ENCODE results near the gene BCDIN3D. TPM values are rescaled to one million over a fixed set of nuclear protein-coding genes. Genes with fewer than 3 reads are reported as not detected.

Gene BCDIN3D
- total and polyA plus RNA-seq, 9 of the 15 experiments (the other 6 are each of a cell fraction or from before 2014, with no cell fraction given), result 3.7 to 6.9 (median 5.6) TPM

DNA sequence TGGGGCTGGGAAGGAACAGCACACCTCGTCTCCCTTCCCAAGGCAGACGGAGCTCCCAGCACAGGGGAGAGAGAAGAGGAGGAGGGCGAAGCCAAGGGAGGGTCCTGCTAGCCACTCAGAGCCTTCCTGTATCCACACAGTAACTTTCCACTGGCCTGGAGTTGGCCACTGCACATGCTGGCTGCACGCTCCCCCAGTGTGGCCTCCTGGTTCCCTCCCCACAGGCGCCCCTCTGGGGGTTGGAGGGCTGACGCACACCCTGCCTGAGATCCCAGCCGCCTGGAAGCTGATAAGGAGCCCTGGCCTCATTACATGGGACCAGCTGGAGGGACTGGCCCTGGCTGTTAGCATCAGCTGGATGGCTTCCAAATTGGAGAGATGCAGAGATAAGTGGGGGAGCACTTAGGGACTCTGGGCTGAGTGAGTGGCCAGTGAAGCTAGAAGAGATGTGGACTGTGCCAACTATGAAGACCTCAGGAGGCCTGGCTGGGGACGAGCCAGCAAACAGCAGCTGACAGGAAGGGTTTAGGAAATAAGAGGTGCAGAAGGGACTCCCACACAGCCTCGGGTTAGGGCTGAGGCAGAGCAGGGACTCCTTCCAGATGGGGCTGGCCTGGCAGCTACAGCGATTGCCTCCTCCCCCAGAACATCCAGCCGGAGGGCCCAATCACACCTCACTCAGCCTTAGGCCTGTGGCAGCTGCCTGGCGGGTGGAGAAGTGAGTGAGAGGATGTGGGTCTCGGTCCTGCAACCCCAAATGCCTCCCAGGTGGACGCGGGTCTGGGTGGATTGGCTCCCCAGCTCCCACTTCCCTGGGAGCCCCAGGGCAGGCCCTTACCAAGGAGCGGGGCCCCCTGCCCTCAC is 26.3 kb upstream of the BCDIN3D start (continued):
- TF ChIP-seq DMBX1 (CRISPR knock-in tag; IDR thresholded peaks at IDR 0.05; ENCODE audit: borderline replicate concordance), result peak; percentile 92; the same call in 1 of the 2 replicates
- no peak for TF ChIP-seq ZNF217 (CRISPR knock-in tag; IDR thresholded peaks at IDR 0.05)
- TF ChIP-seq, protein P1, sequence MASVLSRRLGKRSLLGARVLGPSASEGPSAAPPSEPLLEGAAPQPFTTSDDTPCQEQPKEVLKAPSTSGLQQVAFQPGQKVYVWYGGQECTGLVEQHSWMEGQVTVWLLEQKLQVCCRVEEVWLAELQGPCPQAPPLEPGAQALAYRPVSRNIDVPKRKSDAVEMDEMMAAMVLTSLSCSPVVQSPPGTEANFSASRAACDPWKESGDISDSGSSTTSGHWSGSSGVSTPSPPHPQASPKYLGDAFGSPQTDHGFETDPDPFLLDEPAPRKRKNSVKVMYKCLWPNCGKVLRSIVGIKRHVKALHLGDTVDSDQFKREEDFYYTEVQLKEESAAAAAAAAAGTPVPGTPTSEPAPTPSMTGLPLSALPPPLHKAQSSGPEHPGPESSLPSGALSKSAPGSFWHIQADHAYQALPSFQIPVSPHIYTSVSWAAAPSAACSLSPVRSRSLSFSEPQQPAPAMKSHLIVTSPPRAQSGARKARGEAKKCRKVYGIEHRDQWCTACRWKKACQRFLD (CRISPR knock-in tag; IDR thresholded peaks at IDR 0.05), result peak; percentile 99
- TF ChIP-seq POLR2G (IDR thresholded peaks at IDR 0.05; ENCODE audit: low read depth, low read length), result peak; percentile 49
- peak; percentile 99 for TF ChIP-seq KLF16 (IDR thresholded peaks at IDR 0.05)
- TF ChIP-seq ZBTB5 (IDR thresholded peaks at IDR 0.05), result no peak
- TF ChIP-seq GATA2 (CRISPR knock-in tag; IDR thresholded peaks at IDR 0.05), result peak; percentile 100
- TF ChIP-seq, protein P2, sequence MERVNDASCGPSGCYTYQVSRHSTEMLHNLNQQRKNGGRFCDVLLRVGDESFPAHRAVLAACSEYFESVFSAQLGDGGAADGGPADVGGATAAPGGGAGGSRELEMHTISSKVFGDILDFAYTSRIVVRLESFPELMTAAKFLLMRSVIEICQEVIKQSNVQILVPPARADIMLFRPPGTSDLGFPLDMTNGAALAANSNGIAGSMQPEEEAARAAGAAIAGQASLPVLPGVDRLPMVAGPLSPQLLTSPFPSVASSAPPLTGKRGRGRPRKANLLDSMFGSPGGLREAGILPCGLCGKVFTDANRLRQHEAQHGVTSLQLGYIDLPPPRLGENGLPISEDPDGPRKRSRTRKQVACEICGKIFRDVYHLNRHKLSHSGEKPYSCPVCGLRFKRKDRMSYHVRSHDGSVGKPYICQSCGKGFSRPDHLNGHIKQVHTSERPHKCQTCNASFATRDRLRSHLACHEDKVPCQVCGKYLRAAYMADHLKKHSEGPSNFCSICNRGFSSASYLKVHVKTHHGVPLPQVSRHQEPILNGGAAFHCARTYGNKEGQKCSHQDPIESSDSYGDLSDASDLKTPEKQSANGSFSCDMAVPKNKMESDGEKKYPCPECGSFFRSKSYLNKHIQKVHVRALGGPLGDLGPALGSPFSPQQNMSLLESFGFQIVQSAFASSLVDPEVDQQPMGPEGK (CRISPR knock-in tag; IDR thresholded peaks at IDR 0.05; ENCODE audit: borderline replicate concordance), result no peak
- peak; percentile 100 for TF ChIP-seq TFAP4 (CRISPR knock-in tag; IDR thresholded peaks at IDR 0.05; ENCODE audit: borderline replicate concordance)
- peak; percentile 60; the same call in 1 of the 2 replicates for TF ChIP-seq ESRRA (IDR thresholded peaks at IDR 0.05; ENCODE audit: borderline replicate concordance, low read depth)
- no peak for TF ChIP-seq ZNF830 (CRISPR knock-in tag; IDR thresholded peaks at IDR 0.05)
- no peak for TF ChIP-seq ZNF512 (tag; IDR thresholded peaks at IDR 0.05)
- TF ChIP-seq NR4A1 (CRISPR knock-in tag; IDR thresholded peaks at IDR 0.05), result no peak
- TF ChIP-seq NR4A1 (tag; IDR thresholded peaks at IDR 0.05), result peak; percentile 84
- no peak for TF ChIP-seq ZNF232 (CRISPR knock-in tag; IDR thresholded peaks at IDR 0.05)
- no peak for TF ChIP-seq U2AF1 (optimal IDR thresholded peaks at IDR 0.05; ENCODE audit: low read depth, low read length)
- no peak for TF ChIP-seq NFATC3 (IDR thresholded peaks at IDR 0.05)
- TF ChIP-seq SMARCB1 (IDR thresholded peaks at IDR 0.05; ENCODE audit: insufficient read length, low read depth), result no peak
- 0 out of 2 replicates have a peak, but pooled peaks have one; percentile 32 for TF ChIP-seq ZC3H11A (IDR thresholded peaks at IDR 0.05; ENCODE audit: low read depth, low read length)
- no peak for TF ChIP-seq RFX7 (CRISPR knock-in tag; IDR thresholded peaks at IDR 0.05)
